ENCODE data around the gene CD9.
"Not testable (repeated sequence)": the region's sequence is repeated elsewhere in the genome, so short reads cannot be mapped to it uniquely, and the experiment has no call there.

CD9 gene

DNA sequence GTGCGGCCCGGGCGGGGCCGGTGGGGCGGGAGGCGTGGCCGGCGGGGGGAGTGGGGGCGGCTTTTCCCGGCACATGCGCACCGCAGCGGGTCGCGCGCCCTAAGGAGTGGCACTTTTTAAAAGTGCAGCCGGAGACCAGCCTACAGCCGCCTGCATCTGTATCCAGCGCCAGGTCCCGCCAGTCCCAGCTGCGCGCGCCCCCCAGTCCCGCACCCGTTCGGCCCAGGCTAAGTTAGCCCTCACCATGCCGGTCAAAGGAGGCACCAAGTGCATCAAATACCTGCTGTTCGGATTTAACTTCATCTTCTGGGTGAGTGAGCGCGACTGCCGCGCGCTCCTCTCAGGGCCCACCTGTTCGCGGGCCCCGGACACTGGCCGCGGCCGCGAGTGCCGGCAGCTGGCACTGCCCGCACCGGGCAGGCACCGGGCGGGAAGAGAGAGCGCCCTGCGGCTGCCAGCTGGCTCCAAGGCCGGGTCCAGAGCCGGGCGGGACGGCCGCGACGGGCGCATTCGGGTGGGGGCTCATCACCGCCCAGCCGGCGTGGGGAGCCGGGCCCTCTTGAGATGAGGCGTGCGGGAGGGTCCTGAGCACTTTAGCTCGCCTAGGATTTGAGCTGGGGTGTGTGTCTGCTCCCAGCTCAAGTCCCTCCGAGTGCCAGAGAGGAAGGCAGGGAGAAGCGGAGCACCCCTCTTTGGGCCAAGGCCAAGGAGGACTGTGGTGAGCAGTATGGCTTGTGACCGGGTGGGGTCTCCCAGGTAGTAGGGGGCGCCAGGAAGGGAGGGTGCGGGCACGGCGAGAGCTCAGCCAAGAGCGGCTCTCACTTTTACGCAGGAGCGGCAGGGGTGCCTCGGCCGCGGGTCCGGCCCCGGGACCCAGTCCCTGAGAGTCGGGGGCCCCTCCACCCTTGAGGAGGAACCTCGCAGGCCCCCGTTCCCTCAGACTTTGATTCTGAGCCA, at the start of gene CD9:
TSS of gene CD9 (plus strand) at position 145 of the 957 bp plus-strand sequence. CDS start at position 245, 100 bp downstream.
- peak in 1 of 2 experiments; percentile 12 for DNase-seq

GRCh38 chr12:6154730-6155459, 45.3 kb upstream of the CD9 start:
- no peak for DNase-seq

DNA sequence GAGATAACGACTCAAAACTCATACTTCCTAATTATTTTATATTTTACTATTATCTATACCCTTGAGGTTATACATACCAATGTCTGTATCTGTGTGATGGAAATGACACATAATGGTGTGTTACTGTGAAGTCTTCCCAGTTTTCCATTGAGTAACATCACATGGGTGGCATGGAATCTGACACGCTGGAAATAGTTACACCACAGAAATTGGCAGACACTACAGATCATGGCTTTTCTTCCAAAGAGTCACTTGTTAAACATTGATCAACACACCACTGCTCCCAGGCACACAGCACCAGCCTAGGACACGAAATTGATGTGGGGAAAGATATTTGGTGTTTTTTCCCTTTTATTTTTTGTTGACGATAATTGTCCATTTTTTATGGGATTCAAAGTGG, 42.7 kb upstream of the CD9 start:
- DNase-seq: no peak

- DNase-seq: no peak
These were observed 41.9 kb upstream of the CD9 start for GRCh38 chr12:6158255-6158654.

GRCh38 chr12:6158749-6159148, 41.5 kb upstream of the CD9 start:
- no peak for DNase-seq

DNA sequence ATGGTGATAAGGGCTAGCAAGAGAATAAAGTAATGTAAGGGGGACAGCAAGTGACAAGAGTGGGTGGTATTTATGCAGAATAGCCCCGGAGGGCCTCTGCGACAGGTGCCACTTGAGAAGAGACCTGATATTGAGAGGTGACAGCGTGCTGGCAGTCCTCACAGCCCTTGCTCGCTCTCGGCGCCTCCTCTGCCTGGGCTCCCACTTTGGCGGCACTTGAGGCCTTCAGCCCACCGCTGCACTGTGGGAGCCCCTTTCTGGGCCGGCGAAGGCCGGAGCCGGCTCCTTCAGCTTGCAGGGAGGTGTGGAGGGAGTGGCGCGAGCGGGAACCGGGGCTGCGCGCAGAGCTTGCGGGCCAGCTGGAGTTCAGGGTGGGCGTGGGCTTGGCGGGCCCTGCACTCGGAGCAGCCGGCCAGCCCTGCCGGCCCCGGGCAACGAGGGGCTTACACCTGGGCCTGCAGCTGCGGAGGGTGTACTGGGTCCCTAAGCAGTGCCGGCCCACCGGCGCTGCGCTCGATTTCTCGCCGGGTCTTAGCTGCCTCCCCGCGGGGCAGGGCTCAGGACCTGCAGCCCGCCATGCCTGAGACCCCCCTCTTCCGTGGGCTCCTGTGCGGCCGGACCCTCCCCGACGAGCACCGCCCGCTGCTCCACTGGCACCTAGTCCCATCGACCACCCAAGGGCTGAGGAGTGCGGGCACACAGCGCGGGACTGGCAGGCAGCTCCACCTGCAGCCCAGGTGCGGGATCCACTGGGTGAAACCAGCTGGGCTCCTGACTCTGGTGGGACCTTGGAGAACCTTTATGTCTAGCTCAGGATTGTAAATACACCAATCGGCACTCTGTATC, 40.8 kb upstream of the CD9 start:
- DNase-seq: not testable (repeated sequence)

GRCh38 chr12:6160049-6160649, 40.1 kb upstream of the CD9 start:
- not testable (repeated sequence) for DNase-seq

DNA sequence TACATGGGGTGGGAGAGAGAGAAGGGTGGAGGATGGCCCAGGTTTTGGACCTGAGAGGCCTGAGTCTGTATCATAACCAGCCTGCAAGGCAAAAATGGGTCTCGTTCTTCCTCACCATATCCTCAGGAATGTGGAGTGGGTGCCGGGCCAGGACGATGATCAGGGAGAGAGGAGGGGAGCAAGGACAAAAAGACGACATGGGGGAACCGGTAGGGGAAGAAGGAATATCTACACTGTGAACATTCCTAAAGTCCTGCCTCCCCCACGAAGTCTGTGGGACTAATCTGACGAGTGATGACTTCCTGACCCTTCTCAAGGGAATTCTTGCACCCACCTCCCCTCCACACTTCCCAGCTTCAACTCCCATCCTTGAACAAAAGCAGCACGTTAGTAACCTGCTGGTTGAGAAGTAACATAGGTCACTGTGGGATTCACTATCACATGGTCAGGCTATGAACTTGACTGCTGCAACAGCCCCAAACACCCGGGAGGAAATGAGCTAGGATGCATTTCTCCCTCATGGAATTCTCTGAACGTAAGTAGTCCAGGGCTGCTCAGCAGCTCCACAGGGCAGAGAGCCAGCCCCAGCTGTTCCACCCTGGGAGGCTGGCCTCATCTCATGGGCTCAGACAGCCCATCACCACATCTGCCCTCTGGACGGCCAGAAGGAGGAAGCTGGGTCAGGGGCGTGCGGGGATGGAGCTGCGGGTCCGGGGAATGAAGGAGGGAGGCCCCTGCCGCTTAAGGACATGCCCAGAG, 38.9 kb upstream of the CD9 start:
- no peak for DNase-seq

DNA sequence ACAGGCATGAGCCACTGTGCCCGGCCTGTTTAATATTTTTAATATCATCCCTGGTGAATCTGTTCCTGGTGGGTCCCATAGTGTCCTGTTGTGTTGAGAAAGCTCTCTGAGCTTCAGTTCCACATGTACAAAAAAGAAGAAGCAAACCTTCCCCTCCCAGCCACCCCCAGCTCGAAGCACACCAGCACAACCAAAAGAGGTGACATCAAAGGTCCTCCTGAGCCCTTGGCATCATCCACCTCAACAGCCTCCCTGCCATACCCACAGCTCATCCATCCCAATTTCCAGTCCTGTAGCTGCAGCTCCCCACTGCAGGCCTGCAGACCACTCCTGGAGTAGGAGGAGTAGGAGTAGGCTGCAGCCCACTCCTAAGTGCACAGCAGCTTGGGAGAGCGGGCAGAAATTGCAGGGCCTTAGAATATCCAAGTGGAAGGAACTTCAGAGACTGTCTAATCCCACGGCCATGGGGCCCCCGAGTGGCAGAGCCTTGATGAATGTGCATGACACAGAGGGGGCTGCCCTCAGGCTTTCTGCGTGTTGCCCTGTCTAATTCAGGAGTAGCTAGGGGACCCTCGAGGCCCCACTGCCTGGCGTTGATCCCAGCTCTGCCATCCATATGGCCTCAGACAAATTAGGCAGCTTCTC, 36.7 kb upstream of the CD9 start:
- no peak for DNase-seq

DNA sequence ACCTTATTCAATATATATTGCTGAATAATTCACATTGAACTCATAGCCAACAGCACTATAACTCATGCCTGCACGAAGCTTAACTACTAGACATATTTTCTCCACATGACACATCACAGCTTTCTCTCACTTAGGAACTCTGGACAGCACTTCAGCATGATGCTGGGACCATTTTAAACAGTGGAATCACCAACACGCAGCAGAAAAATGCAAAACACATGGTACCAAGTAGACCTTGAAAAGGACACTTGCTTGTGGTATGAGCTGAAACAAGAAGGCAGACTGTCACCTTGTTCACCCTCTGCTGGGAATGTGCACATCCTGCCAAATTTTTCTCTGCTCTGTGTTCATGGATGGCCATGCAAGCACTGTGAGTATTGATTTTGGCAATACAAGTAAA, 34.8 kb upstream of the CD9 start:
- no peak for DNase-seq

- no peak for DNase-seq
These were observed 33.4 kb upstream of the CD9 start for GRCh38 chr12:6166808-6167207.

DNA sequence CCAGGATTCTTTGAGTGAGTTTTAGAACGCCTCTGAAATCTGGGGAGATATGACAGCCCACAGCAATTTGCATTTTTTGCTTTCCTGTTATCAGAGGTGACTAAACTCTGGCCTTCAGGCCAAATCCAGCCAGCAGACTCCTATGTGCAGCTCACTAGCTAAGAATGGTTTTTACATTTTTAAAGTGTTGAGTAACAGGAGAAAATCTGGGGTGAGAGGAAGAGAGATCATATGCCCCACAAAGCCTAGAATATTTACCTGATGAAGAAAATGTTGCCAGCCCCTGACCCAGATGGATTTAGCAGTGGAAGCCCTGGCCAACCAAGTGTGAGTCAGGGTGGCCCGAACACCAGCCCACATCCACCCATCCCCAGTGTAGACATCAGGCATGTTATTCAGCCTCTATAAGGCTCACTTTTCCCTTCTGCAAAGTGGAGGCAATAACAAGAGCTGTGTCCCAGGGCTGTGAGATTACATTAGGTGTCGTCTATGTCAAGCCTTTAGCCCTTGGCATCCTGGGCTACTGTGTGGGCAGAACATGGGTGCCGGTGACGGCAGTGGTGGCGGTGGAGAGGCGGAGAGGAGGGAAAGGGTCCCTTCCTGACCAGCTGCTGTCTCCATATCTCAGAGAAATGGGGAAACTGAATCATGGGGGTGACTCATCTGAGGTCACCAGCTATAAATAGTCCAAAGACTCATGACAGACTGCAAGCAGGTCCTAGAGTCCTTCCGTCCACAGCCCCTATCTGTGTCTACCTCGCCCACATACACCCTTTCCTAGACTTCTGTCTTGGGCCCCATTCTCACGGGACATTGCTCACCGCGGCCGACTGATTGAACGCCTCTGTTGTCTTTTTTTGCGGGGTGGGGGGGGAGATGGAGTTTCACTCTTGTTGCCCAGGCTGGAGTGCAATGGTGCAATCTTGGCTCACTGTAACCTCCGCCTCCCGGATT, 32.6 kb upstream of the CD9 start:
- DNase-seq: no peak

GRCh38 chr12:6171409-6172015, 28.7 kb upstream of the CD9 start:
- DNase-seq: no peak

- no peak for DNase-seq
These were observed 28.1 kb upstream of the CD9 start for GRCh38 chr12:6172086-6172485.

- DNase-seq: no peak
These were observed 27.3 kb upstream of the CD9 start for GRCh38 chr12:6172862-6173261.

DNA sequence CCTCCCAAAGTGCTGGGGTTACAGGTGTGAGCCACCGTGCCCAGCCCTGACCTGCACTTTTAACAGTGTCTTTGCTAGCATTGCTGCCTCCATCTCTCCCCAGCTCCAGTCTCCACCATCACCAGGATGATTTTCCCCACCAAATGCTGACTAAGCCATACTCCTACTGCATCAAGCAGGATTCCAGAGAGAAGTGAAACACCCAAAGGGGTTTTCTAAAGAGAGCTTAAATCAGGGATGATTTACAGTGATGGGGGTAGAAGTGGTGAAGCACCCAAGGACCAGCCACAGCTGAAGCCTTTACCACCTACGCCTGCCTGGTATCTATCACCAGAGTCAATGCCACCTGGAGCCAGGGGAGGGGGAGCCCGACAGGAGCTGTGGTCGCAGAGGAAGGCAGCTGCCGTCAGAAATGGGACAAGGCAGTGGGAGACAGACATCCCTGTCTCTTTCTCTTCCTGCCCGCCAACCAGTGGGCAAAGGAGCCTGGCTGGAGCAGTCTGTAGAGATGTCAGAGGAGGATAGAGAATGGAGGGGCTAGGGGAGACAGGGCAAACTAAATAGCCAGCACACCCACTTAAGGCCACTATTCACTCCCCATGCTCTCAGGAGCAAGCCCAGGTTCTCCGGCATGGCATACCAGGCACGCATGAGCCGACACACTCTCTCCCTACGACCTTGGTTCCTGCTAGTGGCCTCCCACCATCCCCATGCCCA, 22.4 kb upstream of the CD9 start:
- no peak for DNase-seq

DNA sequence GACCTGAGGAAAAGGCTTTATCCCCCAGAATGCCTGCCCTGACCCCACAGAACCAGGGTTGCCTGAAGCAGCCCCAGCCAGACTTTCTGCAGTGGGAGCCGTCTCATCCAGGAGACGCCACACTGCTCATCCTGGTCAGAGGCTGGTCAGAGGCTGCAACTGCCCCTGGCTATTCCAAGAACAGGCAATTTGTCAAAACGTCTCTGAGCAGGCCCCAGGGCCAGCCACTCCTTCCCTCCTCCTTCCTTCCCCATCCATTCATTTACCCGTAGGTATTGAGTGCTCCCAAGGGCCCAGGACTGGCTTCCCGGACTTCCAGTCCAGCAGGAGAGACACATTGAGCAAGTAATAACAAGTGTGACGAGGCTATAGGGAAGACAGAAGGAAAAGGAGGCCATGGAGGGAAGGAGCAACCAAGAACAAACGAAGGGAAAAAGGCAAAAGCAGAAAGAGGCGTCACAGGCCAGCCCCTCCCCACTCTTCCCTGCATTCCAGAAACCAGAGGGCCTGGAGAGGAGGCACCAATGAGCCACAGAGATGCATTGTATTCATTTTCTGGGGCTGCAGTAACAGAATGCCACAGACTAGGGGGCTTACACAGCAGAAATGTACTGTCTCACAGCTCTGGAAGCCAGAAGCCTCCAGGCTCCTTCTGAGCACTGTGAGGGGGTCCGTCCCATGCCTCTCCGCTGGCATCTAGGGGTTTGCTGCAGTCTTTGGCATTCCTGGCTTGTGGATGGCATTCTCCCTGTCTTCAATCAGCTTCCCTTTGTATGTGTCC, 21.0 kb upstream of the CD9 start:
- no peak for DNase-seq

All from NCI-H1930 (cell line).